ENCODE measurements around the gene KLHL22.
"Not testable (repeated sequence)": the region's sequence is repeated elsewhere in the genome, so short reads cannot be mapped to it uniquely, and the experiment has no call there.

KLHL22 gene

DNA sequence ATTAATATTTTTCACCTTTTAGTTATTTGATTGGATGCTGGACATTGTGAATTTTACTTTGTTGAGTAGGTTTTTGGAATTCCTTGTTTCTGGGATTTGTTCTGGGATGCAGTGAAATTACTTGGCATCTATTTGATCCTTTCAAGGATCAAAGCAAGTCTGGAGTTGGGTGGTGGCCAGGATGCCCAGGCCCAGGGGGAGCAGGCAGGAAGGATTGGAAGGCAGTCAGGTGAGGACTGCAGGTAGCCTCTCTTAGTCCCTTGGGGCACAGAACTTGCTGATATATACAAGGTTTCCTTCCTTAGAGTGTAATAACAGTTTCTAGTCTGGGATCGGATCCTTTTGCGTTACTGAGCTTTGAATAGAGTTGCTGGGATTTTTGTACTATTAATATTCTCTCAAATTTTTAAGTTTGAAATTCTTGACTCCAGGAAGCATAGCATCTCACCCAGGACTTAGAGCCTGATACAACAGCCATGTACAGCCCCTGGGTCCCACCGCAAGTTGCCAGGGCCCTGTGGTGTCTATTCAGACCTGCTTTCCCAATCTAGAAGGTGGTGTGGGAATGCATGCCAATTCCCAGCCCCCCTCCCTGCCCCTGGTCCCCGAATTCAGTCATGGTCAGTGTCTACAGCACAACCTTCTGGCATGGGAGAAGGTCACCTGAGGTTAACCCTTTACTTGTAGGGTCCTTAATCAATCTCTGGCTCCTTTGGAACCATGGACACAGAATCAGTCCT is 95.6 kb downstream of the KLHL22 start:
- DNase-seq (ENCODE audit: low spot score) = no peak

DNA sequence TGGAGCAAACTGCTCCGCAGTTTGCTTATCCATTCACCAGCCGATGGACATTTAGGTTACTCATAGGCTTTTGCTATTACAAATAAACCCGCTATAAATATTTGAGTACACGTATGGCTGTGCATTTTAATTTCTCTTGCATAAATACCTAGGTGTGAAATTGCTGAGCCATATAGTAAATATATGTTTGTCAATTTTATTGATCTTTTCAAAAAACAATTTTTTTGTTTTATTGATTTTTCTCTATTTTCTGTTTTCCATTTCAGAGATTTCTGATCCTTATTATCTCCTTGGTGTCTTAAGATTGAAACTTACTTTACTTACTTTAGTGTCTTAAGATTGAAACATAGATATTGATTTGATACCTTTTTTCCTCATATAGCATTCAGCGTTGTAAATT is 97.2 kb downstream of the KLHL22 start:
- no peak for DNase-seq (ENCODE audit: low spot score)

DNA sequence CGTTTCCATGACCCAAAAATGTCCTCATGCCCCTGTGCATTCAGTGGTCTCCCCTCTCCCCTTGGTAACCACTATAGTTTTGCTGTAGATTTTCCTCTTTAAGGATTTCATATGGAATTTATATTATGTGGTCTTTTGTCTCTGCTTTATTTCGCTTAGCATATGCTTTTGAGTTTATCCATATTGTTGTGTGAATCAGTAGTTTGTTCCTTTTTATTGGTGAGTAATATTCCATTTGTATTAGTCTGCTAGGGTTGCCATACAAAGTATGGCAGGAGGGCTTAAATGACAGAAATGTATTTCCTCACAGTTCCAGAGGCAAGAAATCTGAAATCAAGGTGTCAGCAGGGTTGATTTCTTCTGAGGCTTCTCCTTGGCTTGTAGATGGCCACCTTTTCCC is 98.1 kb downstream of the KLHL22 start:
- no peak for DNase-seq (ENCODE audit: low spot score)

DNA sequence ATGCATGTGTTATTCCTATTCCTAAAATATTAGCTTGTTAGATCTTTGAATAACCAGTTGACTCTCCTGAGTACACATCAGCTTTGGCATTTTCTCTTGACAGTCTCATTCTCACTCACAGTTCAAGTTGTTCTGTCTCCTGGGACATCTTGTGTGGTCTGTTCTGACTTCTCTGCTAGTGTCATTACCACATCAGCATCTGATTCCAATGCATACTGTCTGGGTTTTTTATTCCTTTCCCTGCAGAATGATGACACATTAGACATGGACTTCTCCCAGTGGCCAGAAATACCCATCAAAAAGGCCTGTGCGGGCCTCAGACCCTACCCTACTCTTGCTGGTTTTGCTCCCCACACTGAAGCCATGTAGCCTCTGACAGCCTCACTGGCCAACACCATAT is 99.0 kb downstream of the KLHL22 start:
- DNase-seq (ENCODE audit: low spot score) = no peak

- no peak for DNase-seq (ENCODE audit: low spot score)
These were observed 99.7 kb downstream of the KLHL22 start for GRCh38 chr22:20395907-20396287.

DNA sequence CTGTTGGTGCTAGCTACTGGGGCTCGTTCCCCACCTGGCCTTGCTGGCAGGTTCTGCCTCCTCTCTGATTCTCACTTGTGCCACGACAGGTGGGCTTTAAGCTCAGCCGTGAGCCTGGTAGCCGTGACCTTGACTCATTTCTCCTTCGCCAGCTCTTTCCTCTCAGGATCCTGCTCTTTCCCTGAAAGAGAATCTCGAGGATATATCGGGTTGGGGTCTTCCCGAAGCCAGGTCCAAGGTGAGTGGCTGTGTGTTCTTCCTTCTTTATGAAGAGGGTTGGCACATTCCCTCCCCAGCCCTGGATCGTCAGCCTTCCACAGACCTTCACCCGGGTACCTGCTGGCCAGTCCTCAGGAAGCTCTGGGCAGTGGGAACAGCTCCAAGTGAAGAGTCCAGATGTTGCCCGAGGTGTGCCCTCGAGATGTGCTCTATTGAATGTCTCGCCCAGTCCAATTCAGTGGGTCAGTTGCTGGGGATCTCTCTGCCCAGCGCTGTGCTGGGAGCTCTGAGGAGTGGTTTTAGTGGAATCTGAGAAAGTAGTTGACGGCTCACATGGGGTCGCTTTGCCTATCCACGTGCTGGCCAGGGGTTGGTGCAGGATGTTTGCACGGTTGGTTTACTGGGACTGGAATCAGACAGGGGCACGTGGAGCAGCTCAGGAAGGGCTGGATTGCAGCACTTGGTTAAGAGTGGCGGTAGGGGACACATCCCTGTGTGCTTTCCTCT is 100.3 kb downstream of the KLHL22 start:
- DNase-seq (ENCODE audit: low spot score) = peak; percentile 58

GRCh38 chr22:20393705-20394476 is 101.7 kb downstream of the KLHL22 start, which contains the start of gene ZNF74:
Gene ZNF74 (plus strand): TSS chr22:20394151. CDS start chr22:20394629, 478 bp downstream.
- peak; percentile 92 for DNase-seq (ENCODE audit: low spot score)

GRCh38 chr22:20392983-20393704 is 102.5 kb downstream of the KLHL22 start:
- peak; percentile 52 for DNase-seq (ENCODE audit: low spot score)

DNA sequence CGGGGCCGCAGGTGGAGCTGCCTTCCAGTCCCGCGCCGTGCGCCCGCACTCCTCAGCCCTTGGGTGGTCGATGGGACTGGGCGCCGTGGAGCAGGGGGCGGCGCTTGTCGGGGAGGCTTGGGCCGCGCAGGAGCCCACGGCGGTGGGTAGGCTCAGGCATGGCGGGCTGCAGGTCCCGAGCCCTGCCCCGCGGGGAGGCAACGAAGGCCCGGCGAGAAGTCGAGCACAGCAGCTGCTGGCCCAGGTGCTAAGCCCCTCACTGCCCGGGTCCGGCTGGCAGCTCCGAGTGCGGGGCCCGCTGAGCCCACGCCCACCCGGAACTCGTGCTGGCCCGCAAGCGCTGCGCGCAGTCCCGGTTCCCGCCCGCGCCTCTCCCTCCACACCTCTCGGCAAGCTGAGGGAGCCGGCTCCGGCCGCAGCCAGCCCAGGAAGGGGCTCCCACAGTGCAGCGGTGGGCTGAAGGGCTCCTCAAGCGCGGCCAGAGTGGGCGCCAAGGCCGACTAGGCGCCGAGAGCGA is 103.2 kb downstream of the KLHL22 start:
- not testable (repeated sequence) for DNase-seq (ENCODE audit: low spot score)
